BJ (cell line): ENCODE data around the gene ST6GAL2. TPM values are rescaled to one million over a fixed set of nuclear protein-coding genes. Genes with fewer than 3 reads are reported as not detected.

ENCODE experiments used
- CTCF ChIA-PET: fragments of 350-600 bp; formaldehyde crosslinking; extraction: SDS; loops from one replicate; lab custom pipeline; 2021; ENCODE audit warnings: antibody characterized with exemption, inconsistent platforms; lab: Yijun Ruan, JAX
- POLR2A ChIA-PET: fragments of 300-600 bp; sonication (Branson Sonifier 250); formaldehyde crosslinking; extraction: SDS; loops from one replicate; lab custom pipeline; 2021; ENCODE audit warnings: antibody characterized with exemption; lab: Charles Lee
- DNase-seq: peaks from one replicate; pipeline ENCODE4 v3.0.0-alpha.2; 2011; ENCODE audit warnings: low read depth
- H3K27me3 ChIP-seq: 2 replicates; pipeline ENCODE4 v1.6.0; 2011; ENCODE audit warnings: low read length; ENCODE audit not compliant: control insufficient read depth, insufficient read depth
- H3K36me3 ChIP-seq: 2 replicates; pipeline ENCODE4 v1.5.1; 2011; ENCODE audit warnings: low read length; ENCODE audit not compliant: control insufficient read depth, insufficient read depth
- H3K4me3 ChIP-seq: 2 replicates; pipeline ENCODE4 v1.5.1; 2011; ENCODE audit warnings: low read depth, mild to moderate bottlenecking, control low read depth, low read length
- CTCF ChIP-seq: IDR thresholded peaks from 2 replicates; pipeline ENCODE4 v1.5.1; 2011; ENCODE audit warnings: low read depth, mild to moderate bottlenecking, control low read depth, inconsistent platforms, low read length, moderate library complexity; ENCODE audit not compliant: insufficient read depth
- polyA minus RNA-seq: library from RNA; depleted of rRNA, polyadenylated mRNA; stranded (reverse); fragments of >200 nt; gene quantifications from 2 replicates; pipeline ENCODE4 v1.2.3, GENCODE V29; 2011; rRNA and poly(A)+ RNA removed
- polyA plus RNA-seq: library from polyadenylated mRNA; depleted of rRNA; stranded (reverse); fragments of >200 nt; gene quantifications from 2 replicates; pipeline ENCODE4 v1.2.3, GENCODE V29; 2011; rRNA removed

The ST6GAL2 gene
- polyA plus RNA-seq, result 0.04 TPM in 1 of 2 replicates, not detected in the other
- polyA minus RNA-seq, result 0.31 TPM in 1 of 2 replicates, not detected in the other

- H3K36me3 ChIP-seq, result no peaks in the 10 kb centered on the region
- peaks cover 19% of the 10 kb centered on the region for H3K27me3 ChIP-seq
- ChIA-PET CTCF (no interaction called here), POLR2A (no interaction called here)
- DNase-seq, result no peak
- TF ChIP-seq CTCF, result no peak
- H3K4me3 ChIP-seq, result peak within 1 kb of the TSS; percentile 39
Observed at GRCh38 chr2:106885971-106886915, at the start of gene ST6GAL2. TSS of gene ST6GAL2 (minus strand) at chr2:106886167. CDS start at chr2:106843977, 42,190 bp downstream.

GRCh38 chr2:106932644-106933043 is 46.7 kb upstream of the ST6GAL2 start:
- H3K4me3 ChIP-seq, result no peak overlapping the region
- ChIA-PET POLR2A (no interaction called here), CTCF (no interaction called here)
- no peaks in the 10 kb centered on the region for H3K36me3 ChIP-seq
- no peaks in the 10 kb centered on the region for H3K27me3 ChIP-seq
- TF ChIP-seq CTCF, result no peak
- no peak for DNase-seq

GRCh38 chr2:106931717-106932335 is 45.9 kb upstream of the ST6GAL2 start:
- POLR2A ChIA-PET, result no interaction called here
- DNase-seq, result no peak
- H3K36me3 ChIP-seq, result no peaks in the 10 kb centered on the region
- no peaks in the 10 kb centered on the region for H3K27me3 ChIP-seq
- CTCF ChIA-PET, result no interaction called here
- no peak for TF ChIP-seq CTCF
- no peak overlapping the region for H3K4me3 ChIP-seq

GRCh38 chr2:106921451-106921850 is 35.5 kb upstream of the ST6GAL2 start:
- ChIA-PET POLR2A (no interaction called here), CTCF (interaction anchor here (0.6 kb wide), 1 partner anchor 23 kb away, joined by 3 read pairs; no protein-coding TSS in a partner anchor)
- no peak for TF ChIP-seq CTCF
- Histone ChIP-seq H3K27me3 (no peaks in the 10 kb centered on the region), H3K36me3 (no peaks in the 10 kb centered on the region), H3K4me3 (no peak overlapping the region)
- no peak for DNase-seq

- POLR2A ChIA-PET, result no interaction called here
- CTCF ChIA-PET, result no interaction called here
- no peak for TF ChIP-seq CTCF
Observed at GRCh38 chr2:106919012-106919411, 33.0 kb upstream of the ST6GAL2 start.

More at GRCh38 chr2:106919012-106919411, 33.0 kb upstream of the ST6GAL2 start:
- Histone ChIP-seq H3K27me3 (no peaks in the 10 kb centered on the region; the same call in 1 of the 2 replicates), H3K36me3 (no peaks in the 10 kb centered on the region), H3K4me3 (no peak overlapping the region)
- no peak for DNase-seq
